Activated naive CD4-positive, alpha-beta T cell treated with anti-CD3 and anti-CD28 coated beads, Interleukin-2, amount 50 U/mL, for 72 hours (primary cell): ENCODE measurements around the gene FAM221A. TPM values are rescaled to one million over a fixed set of nuclear protein-coding genes. Genes with fewer than 3 reads are reported as not detected.
A peak's percentile ranks its signal among the peaks of the same experiment; 100 is the strongest.
"Not testable (repeated sequence)": the region's sequence is repeated elsewhere in the genome, so short reads cannot be mapped to it uniquely, and the experiment has no call there.

Experiments used
- ATAC-seq, 2 donors: fragments of 150-1000 bp; cut with Tn5 transposase; 2 replicates each; pipeline ENCODE4 v1.10.0; 2021; ENCODE audit warnings: mild to moderate bottlenecking in 2 of 2, moderate library complexity in 2 of 2
- DNase-seq, 2 donors: peaks; one replicate each; pipeline ENCODE4 v3.0.0; 2021 to 2022; ENCODE audit warnings: low spot score in 2 of 2
- H3K27ac Mint-ChIP-seq, 2 donors: one replicate each; pipeline ENCODE4 v1.8.0; 2022; ENCODE audit warnings: mild to moderate bottlenecking in 2 of 2, mixed read lengths in 2 of 2
- H3K36me3 Mint-ChIP-seq, 2 donors: one replicate each; pipeline ENCODE4 v1.8.0; 2022; ENCODE audit warnings: mixed read lengths in 2 of 2
- H3K9me3 Mint-ChIP-seq, 2 donors: one replicate each; pipeline ENCODE4 v1.8.0; 2022; ENCODE audit warnings: mixed read lengths in 2 of 2
- total RNA-seq, 2 donors: library from RNA; stranded (reverse); gene quantifications; one replicate each; pipeline ENCODE4 v1.2.3, GENCODE V29; 2022

Gene FAM221A
- total RNA-seq, 2 donors from 2014 or later: 8.8 to 19.7 TPM

GRCh38 chr7:23689165-23689564 is 9.2 kb downstream of the FAM221A start:
- ATAC-seq: no peak
- Mint-ChIP-seq H3K36me3 (peaks cover 7 to 15% of the 10 kb centered on the region in 2 donors), H3K27ac (no peak overlapping the region), H3K9me3 (no peaks in the 10 kb centered on the region)
- DNase-seq: no peak

- ATAC-seq (no peak), DNase-seq (no peak)
- H3K36me3 Mint-ChIP-seq: peaks cover 10 to 18% of the 10 kb centered on the region in 2 donors
- H3K27ac Mint-ChIP-seq: no peak overlapping the region
- no peaks in the 10 kb centered on the region for H3K9me3 Mint-ChIP-seq
These were observed 11.3 kb downstream of the FAM221A start for GRCh38 chr7:23691320-23691719.

- DNase-seq (no peak), ATAC-seq (no peak)
- Mint-ChIP-seq H3K9me3 (no peaks in the 10 kb centered on the region), H3K36me3 (peaks cover 10 to 18% of the 10 kb centered on the region in 2 donors), H3K27ac (no peak overlapping the region)
These were observed 13.2 kb downstream of the FAM221A start for GRCh38 chr7:23693224-23693623.

- H3K36me3 Mint-ChIP-seq: peaks cover 10 to 18% of the 10 kb centered on the region in 2 donors
- peak overlapping the region in 1 of 2 donors; percentile 20 for H3K27ac Mint-ChIP-seq
- DNase-seq (peak in 1 of 2 donors; percentile 60), ATAC-seq (peak; percentile 63)
- H3K9me3 Mint-ChIP-seq: no peaks in the 10 kb centered on the region
These were observed 17.0 kb downstream of the FAM221A start for GRCh38 chr7:23696916-23697441.

GRCh38 chr7:23698822-23699221 is 18.8 kb downstream of the FAM221A start:
- ATAC-seq (no peak), DNase-seq (no peak)
- Mint-ChIP-seq H3K9me3 (no peaks in the 10 kb centered on the region), H3K36me3 (peaks cover 8 to 12% of the 10 kb centered on the region in 2 donors), H3K27ac (no peak overlapping the region)

GRCh38 chr7:23700046-23700445 is 20.0 kb downstream of the FAM221A start:
- no peak overlapping the region for H3K27ac Mint-ChIP-seq
- H3K9me3 Mint-ChIP-seq: peaks cover 0 to 12% of the 10 kb centered on the region in 2 donors
- DNase-seq (no peak), ATAC-seq (no peak)
- H3K36me3 Mint-ChIP-seq: peaks cover 13 to 18% of the 10 kb centered on the region in 2 donors

GRCh38 chr7:23709081-23709750 is 29.2 kb downstream of the FAM221A start:
- ATAC-seq (no peak), DNase-seq (no peak)
- peaks cover 3 to 17% of the 10 kb centered on the region in 2 donors for H3K9me3 Mint-ChIP-seq
- H3K27ac Mint-ChIP-seq: no peak overlapping the region
- H3K36me3 Mint-ChIP-seq: peaks cover 17 to 18% of the 10 kb centered on the region in 2 donors

- DNase-seq: no peak
- no peak for ATAC-seq
- H3K27ac Mint-ChIP-seq: no peak within 1 kb of the TSS
- H3K9me3 Mint-ChIP-seq: peaks cover 3 to 10% of the 10 kb centered on the region in 2 donors
- H3K36me3 Mint-ChIP-seq: peaks cover 9 to 10% of the 10 kb centered on the region in 2 donors
These were observed 30.0 kb downstream of the FAM221A start, which contains the start of gene STK31 for GRCh38 chr7:23710000-23710399. Gene STK31 (plus strand): TSS chr7:23710219. CDS start chr7:23710286, 67 bp downstream.

- Mint-ChIP-seq H3K27ac (no peak overlapping the region), H3K9me3 (no peaks in the 10 kb centered on the region), H3K36me3 (no peaks in the 10 kb centered on the region)
- ATAC-seq: no peak
- no peak for DNase-seq
These were observed 32.6 kb downstream of the FAM221A start for GRCh38 chr7:23712368-23713284.

- Mint-ChIP-seq H3K27ac (no peak overlapping the region), H3K36me3 (no peaks in the 10 kb centered on the region), H3K9me3 (no peaks in the 10 kb centered on the region)
- ATAC-seq (no peak), DNase-seq (no peak)
These were observed 33.5 kb downstream of the FAM221A start for GRCh38 chr7:23713285-23714149.

GRCh38 chr7:23714150-23714464 is 34.1 kb downstream of the FAM221A start:
- Mint-ChIP-seq H3K27ac (no peak overlapping the region), H3K36me3 (no peaks in the 10 kb centered on the region), H3K9me3 (no peaks in the 10 kb centered on the region)
- no peak for DNase-seq
- no peak for ATAC-seq

- Mint-ChIP-seq H3K27ac (no peak overlapping the region), H3K36me3 (no peaks in the 10 kb centered on the region), H3K9me3 (no peaks in the 10 kb centered on the region)
- no peak for ATAC-seq
- no peak for DNase-seq
These were observed 34.6 kb downstream of the FAM221A start for GRCh38 chr7:23714579-23714978.

GRCh38 chr7:23715099-23715498 is 35.1 kb downstream of the FAM221A start:
- Mint-ChIP-seq H3K9me3 (no peaks in the 10 kb centered on the region), H3K27ac (no peak overlapping the region), H3K36me3 (no peaks in the 10 kb centered on the region)
- DNase-seq (no peak), ATAC-seq (no peak)

GRCh38 chr7:23717788-23718187 is 37.8 kb downstream of the FAM221A start:
- Mint-ChIP-seq H3K27ac (no peak overlapping the region), H3K9me3 (no peaks in the 10 kb centered on the region), H3K36me3 (no peaks in the 10 kb centered on the region)
- no peak for DNase-seq
- no peak for ATAC-seq

- Mint-ChIP-seq H3K9me3 (no peaks in the 10 kb centered on the region), H3K27ac (no peak overlapping the region), H3K36me3 (no peaks in the 10 kb centered on the region)
- DNase-seq (no peak), ATAC-seq (no peak)
These were observed 41.5 kb downstream of the FAM221A start for GRCh38 chr7:23721456-23721855.

- ATAC-seq: not testable (repeated sequence)
These were observed 42.7 kb downstream of the FAM221A start for GRCh38 chr7:23722587-23723216.

More at GRCh38 chr7:23722587-23723216, 42.7 kb downstream of the FAM221A start:
- not testable (repeated sequence) for H3K9me3 Mint-ChIP-seq, DNase-seq, H3K36me3 Mint-ChIP-seq, H3K27ac Mint-ChIP-seq
